Spleen (tissue), 7 donors: Measurements from ENCODE around the gene SEMA6D.

ENCODE experiments used
- CTCF ChIP-seq, 11 experiments: fragments of 200-600 bp in 7 of 11; fragments of 450-650 bp in 4 of 11; sonication (generic) in 4 of 11; IDR thresholded peaks in 8 of 11; conservative IDR thresholded peaks in 3 of 11; 1 replicate in 7 of 11; 2 replicates in 4 of 11; pipeline versions ENCODE4 v1.4.0 to v1.8.0; 2016 to 2021; ENCODE audit warnings: antibody characterized with exemption in 11 of 11, inconsistent platforms in 4 of 11, mild to moderate bottlenecking in 1 of 11
- POLR2A ChIP-seq, 3 donors: fragments of 450-650 bp; IDR thresholded peaks; one replicate each; pipeline ENCODE4 v1.5.1; 2017; ENCODE audit warnings: antibody characterized with exemption in 3 of 3, mild to moderate bottlenecking in 1 of 3
- POLR2AphosphoS5 ChIP-seq, 3 donors: sonication (generic); formaldehyde crosslinking; IDR thresholded peaks; one replicate each; pipeline ENCODE4 v1.5.1; 2017; ENCODE audit warnings: antibody characterized with exemption in 3 of 3
- donor health status: DM: no; HTN: no; CAD: no; lungs with moderate emphysema.
- donor health status: DM: no; HTN: no; CAD: no.
- donor health status: DM: no; HTN: no; CAD: no.

GRCh38 chr15:47787875-47788274, 70.6 kb downstream of the SEMA6D start:
- TF ChIP-seq POLR2A (IDR thresholded peaks at IDR 0.05): no peak
- no peak for TF ChIP-seq CTCF (IDR thresholded peaks at IDR 0.05 in 8 of 11, conservative IDR thresholded peaks at IDR 0.05 in 3 of 11)
- no peak for TF ChIP-seq POLR2AphosphoS5 (IDR thresholded peaks at IDR 0.05)
